GM18861 (cell line): Measurements from ENCODE around the gene C8G.

ENCODE experiments used
- ATAC-seq: cut with Tn5 transposase; IDR thresholded peaks from one replicate; pipeline ENCODE4 v1.9.1; 2021; ENCODE audit not compliant: unreplicated experiment

C8G gene

GRCh38 chr9:136964833-136965422 lies 19.9 kb downstream of the C8G start:
- no peak for ATAC-seq

- no peak for ATAC-seq
Measured at GRCh38 chr9:136965771-136966484, 20.9 kb downstream of the C8G start.

GRCh38 chr9:136968333-136969127 lies 23.5 kb downstream of the C8G start:
- ATAC-seq = no peak

DNA sequence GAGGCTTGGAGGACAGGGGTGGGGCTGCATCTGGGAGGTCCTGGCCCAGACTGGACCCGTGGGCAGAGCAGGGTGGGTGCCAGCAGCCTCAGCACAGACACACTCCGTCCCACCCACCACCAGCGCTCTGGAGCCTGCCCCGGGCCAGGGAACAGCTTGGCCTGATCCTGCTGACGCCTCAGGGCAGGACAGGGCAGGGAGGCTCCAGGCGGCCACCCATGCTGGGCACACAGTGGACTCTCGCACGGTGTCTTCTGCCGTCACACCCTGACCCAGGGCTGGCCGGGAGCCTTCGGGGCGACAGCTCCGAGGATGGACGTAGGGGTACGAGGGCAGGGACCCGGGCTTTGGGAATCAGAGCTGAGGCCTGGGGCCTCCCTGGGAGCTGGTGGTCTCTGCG lies 24.1 kb downstream of the C8G start:
- ATAC-seq = no peak

DNA sequence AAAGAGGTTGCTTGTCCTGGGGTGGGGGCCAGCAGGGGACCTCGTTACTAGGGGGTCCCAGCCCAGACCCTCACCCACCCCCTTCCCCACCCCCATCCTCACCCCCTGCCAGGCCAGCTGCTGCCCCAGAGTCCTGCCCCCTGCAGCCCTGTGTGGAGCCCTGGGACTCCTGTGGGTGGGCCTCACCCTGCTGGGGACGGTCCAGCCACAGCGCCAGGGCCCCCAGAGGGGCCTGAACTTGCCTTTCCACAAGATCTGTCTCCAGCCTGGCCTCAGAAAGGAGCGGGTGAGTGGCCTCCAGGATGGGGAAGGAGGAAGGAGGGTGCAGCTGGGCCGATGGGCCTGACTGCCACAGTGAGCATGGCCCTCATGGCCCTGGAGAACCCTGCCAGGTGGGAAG lies 24.7 kb downstream of the C8G start:
- no peak for ATAC-seq

DNA sequence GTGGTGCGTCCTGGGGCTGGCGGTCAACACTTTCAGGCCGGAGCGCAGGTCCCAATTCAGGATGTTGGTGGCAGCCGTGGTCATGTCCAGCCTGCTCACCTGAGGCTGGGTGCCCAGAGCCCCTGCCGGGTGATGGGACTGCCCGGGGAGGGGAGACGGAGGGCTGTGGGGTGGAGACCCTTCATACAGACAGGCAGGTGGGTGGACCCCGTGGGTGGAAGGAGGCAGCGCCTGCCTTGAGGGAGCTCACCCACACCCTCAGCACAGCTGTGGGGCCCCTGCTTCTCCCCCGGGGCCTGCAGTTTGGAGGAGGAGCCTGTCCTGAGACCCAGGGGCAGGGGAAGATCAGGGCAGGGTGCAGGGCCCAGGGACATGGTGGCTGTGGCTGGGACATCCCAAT lies 25.3 kb downstream of the C8G start:
- ATAC-seq = no peak

GRCh38 chr9:136971746-136972145 lies 26.7 kb downstream of the C8G start:
- no peak for ATAC-seq

DNA sequence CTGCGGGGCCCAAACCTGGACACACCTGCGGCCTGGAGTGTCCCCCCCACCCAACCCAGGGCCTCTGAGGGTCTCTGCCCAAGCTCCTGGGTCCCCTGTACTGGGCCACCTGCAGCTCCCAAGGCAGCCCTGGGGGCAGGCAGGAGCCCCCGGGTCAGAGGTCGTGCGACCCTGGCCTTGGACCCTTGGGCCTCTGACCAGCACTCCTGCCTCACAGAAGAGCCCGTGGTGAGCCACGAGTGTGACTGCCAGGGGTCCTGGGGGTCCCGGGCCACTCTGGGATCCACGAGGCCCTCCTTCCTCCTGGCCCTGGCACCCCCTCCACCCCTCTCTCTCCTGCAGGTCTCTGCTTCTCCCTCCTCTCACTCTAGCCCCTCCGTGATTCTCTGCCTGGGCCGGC lies 27.3 kb downstream of the C8G start:
- no peak for ATAC-seq

DNA sequence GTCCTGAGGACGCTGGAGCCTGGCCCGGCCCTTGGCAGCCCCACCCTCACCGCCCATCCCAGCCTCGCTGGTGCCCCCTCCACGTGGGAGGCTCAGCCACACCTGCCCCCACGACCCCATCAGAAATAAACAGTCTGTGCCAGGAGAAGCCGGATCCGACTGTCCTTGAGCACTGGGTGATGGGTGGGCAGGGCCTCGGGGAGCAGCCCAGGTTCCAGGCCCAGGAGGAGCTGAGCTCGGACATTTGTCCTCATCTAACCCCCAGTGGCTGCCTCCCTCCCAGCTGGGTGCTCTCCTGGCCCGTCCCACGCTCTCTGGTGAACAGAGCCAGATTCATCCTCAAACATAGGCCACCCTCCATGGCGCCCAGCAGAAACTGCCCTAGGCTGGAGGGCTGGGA lies 27.7 kb downstream of the C8G start:
- no peak for ATAC-seq

DNA sequence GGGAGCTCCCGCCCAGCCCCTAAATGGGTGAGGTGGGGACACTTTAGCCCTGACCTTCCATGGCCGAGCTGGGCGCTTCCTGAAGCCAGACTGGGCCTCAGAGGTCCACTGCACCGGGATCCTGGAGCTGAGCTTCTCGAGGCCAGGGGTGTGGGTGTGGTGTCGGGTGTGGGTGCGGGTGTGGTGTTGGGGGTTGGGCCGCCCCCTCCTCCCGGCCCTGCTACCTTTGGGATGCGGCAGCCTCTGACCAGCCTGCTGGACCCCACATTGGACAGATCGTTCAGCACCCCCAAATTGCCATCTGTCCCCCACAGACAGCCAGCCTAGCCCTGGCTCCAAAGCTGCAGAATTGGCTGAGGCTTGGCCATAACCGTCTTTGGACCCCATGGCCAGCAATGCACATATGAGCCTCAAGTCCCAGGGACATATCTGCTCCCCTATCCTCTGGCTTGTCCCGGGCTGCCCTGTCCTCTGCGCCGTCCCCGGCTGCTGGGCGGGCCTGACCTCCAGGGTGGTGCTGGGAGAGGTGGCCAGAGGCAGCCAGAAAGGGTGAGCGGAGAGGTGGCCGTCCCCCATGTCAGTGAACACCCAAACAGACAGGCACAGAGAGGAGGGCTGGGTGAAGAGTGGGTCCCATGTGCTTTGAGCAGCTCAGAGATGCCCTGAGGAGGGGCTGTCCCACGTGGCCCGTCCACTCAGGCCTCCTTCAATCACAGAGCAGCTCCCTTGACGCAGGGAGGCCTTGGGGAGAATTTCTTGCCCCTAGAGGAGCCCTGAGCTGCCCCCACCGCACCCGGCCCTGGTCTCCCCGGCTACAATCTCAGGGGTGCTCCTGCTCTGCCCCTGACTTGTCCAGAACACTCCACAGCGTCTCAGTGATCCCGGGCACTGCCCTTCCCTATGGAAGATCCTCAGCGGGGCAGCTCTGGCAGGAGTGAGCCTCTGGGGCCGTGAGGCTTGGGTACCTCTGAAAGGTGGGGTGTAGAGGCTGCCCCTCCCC lies 28.9 kb downstream of the C8G start:
- ATAC-seq = no peak

- no peak for ATAC-seq
Measured at GRCh38 chr9:136974817-136975535, 29.9 kb downstream of the C8G start.

GRCh38 chr9:136975644-136976043 lies 30.6 kb downstream of the C8G start:
- no peak for ATAC-seq

GRCh38 chr9:136977223-136977622 lies 32.2 kb downstream of the C8G start, which contains the start of gene PTGDS:
TSS of gene PTGDS (plus strand) at chr9:136977504. CDS start at chr9:136977579, 75 bp downstream.
- ATAC-seq = no peak

DNA sequence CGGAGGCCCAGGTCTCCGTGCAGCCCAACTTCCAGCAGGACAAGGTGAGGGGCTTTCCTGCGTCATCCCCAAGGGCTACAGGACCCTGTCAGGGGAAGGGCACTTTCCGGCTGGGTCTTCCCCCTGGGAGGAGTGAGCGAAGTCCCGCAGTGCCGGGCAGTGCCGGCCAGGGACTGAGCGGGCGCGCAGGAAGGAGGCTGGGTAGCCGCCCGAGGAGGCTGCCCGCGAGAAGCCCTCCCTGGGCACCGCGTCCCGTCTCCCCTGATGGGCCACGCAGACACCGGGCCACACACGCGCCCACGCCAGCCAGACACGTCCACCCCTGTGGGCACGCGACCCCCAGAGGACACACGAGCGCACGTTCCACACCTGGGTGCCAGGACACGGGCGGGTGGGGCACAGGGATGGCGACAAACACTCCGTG lies 32.6 kb downstream of the C8G start:
- ATAC-seq = no peak

GRCh38 chr9:136978073-136978864 lies 33.2 kb downstream of the C8G start:
- no peak for ATAC-seq

GRCh38 chr9:136978865-136979544 lies 34.0 kb downstream of the C8G start:
- ATAC-seq = no peak

- ATAC-seq = no peak
Measured at GRCh38 chr9:136979769-136980587, 34.9 kb downstream of the C8G start.
